ENCODE results near the gene TRAK2.
"Not testable (repeated sequence)": the region's sequence is repeated elsewhere in the genome, so short reads cannot be mapped to it uniquely, and the experiment has no call there.

TRAK2 gene

GRCh38 chr2:201450954-201451291 lies 335 bp downstream of the TRAK2 start:
- DNase-seq: no peak

- no peak for DNase-seq
These were observed 2.6 kb downstream of the TRAK2 start for GRCh38 chr2:201448701-201449100.

GRCh38 chr2:201448061-201448460 lies 3.2 kb downstream of the TRAK2 start:
- DNase-seq: no peak

GRCh38 chr2:201447086-201447485 lies 4.2 kb downstream of the TRAK2 start:
- DNase-seq: no peak

GRCh38 chr2:201444746-201445465 lies 6.4 kb downstream of the TRAK2 start:
- no peak for DNase-seq

- no peak for DNase-seq
These were observed 9.8 kb downstream of the TRAK2 start for GRCh38 chr2:201441409-201441808.

- DNase-seq: no peak
These were observed 11.1 kb downstream of the TRAK2 start for GRCh38 chr2:201440182-201440581.

GRCh38 chr2:201439336-201439922 lies 11.8 kb downstream of the TRAK2 start:
- not testable (repeated sequence) for DNase-seq

- no peak for DNase-seq
These were observed 15.1 kb downstream of the TRAK2 start for GRCh38 chr2:201436141-201436540.

GRCh38 chr2:201433394-201433995 lies 17.8 kb downstream of the TRAK2 start:
- DNase-seq: no peak

GRCh38 chr2:201432621-201433393 lies 18.5 kb downstream of the TRAK2 start:
- no peak for DNase-seq

GRCh38 chr2:201432038-201432620 lies 19.1 kb downstream of the TRAK2 start:
- DNase-seq: no peak

- DNase-seq: no peak
These were observed 20.4 kb downstream of the TRAK2 start for GRCh38 chr2:201430839-201431238.

- not testable (repeated sequence) for DNase-seq
These were observed 20.9 kb downstream of the TRAK2 start for GRCh38 chr2:201430322-201430721.

GRCh38 chr2:201429835-201430234 lies 21.4 kb downstream of the TRAK2 start:
- not testable (repeated sequence) for DNase-seq

- not testable (repeated sequence) for DNase-seq
These were observed 22.9 kb downstream of the TRAK2 start for GRCh38 chr2:201428366-201428765.

GRCh38 chr2:201425952-201426351 lies 25.3 kb downstream of the TRAK2 start:
- DNase-seq: no peak

- DNase-seq: no peak
These were observed 30.7 kb downstream of the TRAK2 start for GRCh38 chr2:201420442-201421113.

GRCh38 chr2:201419986-201420385 lies 31.3 kb downstream of the TRAK2 start:
- no peak for DNase-seq

GRCh38 chr2:201419057-201419635 lies 32.1 kb downstream of the TRAK2 start:
- no peak for DNase-seq

GRCh38 chr2:201415149-201415548 lies 36.1 kb downstream of the TRAK2 start:
- DNase-seq: no peak
